ENCODE measurements around the gene BTBD9. TPM values are rescaled to one million over a fixed set of nuclear protein-coding genes. Genes with fewer than 3 reads are reported as not detected.

The BTBD9 gene
- polyA plus RNA-seq, 1 donor = 7.8 TPM

- peaks cover 13% of the 10 kb centered on the region for H3K4me1 ChIP-seq (ENCODE audit: control insufficient read depth, insufficient read depth, low read length)
- WGBS (ENCODE audit: insufficient coverage, low lambda C conversion rate) = no CpG with 5 or more reads among the region's 8 CpGs
- no peak overlapping the region for H3K4me3 ChIP-seq (ENCODE audit: low read length)
- peak overlapping the region; percentile 44 for H3K27ac ChIP-seq (ENCODE audit: low read length)
- no peaks in the 10 kb centered on the region for H3K9me3 ChIP-seq (ENCODE audit: control insufficient read depth, low read depth, low read length)
- H3K27me3 ChIP-seq (ENCODE audit: control insufficient read depth, insufficient read depth, low read length) = no peaks in the 10 kb centered on the region
- H3K36me3 ChIP-seq (ENCODE audit: control insufficient read depth, insufficient read depth, low read length) = no peaks in the 10 kb centered on the region
- peak; percentile 72 to 87 for DNase-seq
Observed at GRCh38 chr6:38264605-38265004, 375.1 kb downstream of the BTBD9 start.

- no peak overlapping the region for H3K27ac ChIP-seq (ENCODE audit: low read length)
- H3K36me3 ChIP-seq (ENCODE audit: control insufficient read depth, insufficient read depth, low read length) = peaks cover 5% of the 10 kb centered on the region
- WGBS (ENCODE audit: insufficient coverage, low lambda C conversion rate) = 100% methylated on average over 1 of the region's 2 CpGs
- no peaks in the 10 kb centered on the region for H3K27me3 ChIP-seq (ENCODE audit: control insufficient read depth, insufficient read depth, low read length)
- H3K4me3 ChIP-seq (ENCODE audit: low read length) = no peak overlapping the region
- peaks cover 9% of the 10 kb centered on the region for H3K4me1 ChIP-seq (ENCODE audit: control insufficient read depth, insufficient read depth, low read length)
- DNase-seq = no peak
- no peaks in the 10 kb centered on the region for H3K9me3 ChIP-seq (ENCODE audit: control insufficient read depth, low read depth, low read length)
Observed at GRCh38 chr6:38262609-38263008, 377.1 kb downstream of the BTBD9 start.

- no peaks in the 10 kb centered on the region for H3K9me3 ChIP-seq (ENCODE audit: control insufficient read depth, low read depth, low read length)
- WGBS (ENCODE audit: insufficient coverage, low lambda C conversion rate) = 50% methylated on average over 1 of the region's 1 CpG
- H3K27ac ChIP-seq (ENCODE audit: low read length) = no peak overlapping the region
- no peak overlapping the region for H3K4me3 ChIP-seq (ENCODE audit: low read length)
- no peaks in the 10 kb centered on the region for H3K27me3 ChIP-seq (ENCODE audit: control insufficient read depth, insufficient read depth, low read length)
- H3K36me3 ChIP-seq (ENCODE audit: control insufficient read depth, insufficient read depth, low read length) = peaks cover 5% of the 10 kb centered on the region
- H3K4me1 ChIP-seq (ENCODE audit: control insufficient read depth, insufficient read depth, low read length) = peaks cover 9% of the 10 kb centered on the region
- peak in 1 of 2 donors; percentile 45 for DNase-seq
Observed at GRCh38 chr6:38262026-38262425, 377.7 kb downstream of the BTBD9 start.

- DNase-seq = no peak
- peaks cover 5% of the 10 kb centered on the region for H3K36me3 ChIP-seq (ENCODE audit: control insufficient read depth, insufficient read depth, low read length)
- 100% methylated on average over 1 of the region's 3 CpGs for WGBS (ENCODE audit: insufficient coverage, low lambda C conversion rate)
- H3K27ac ChIP-seq (ENCODE audit: low read length) = no peak overlapping the region
- peaks cover 9% of the 10 kb centered on the region for H3K4me1 ChIP-seq (ENCODE audit: control insufficient read depth, insufficient read depth, low read length)
- H3K9me3 ChIP-seq (ENCODE audit: control insufficient read depth, low read depth, low read length) = no peaks in the 10 kb centered on the region
- H3K4me3 ChIP-seq (ENCODE audit: low read length) = no peak overlapping the region
- H3K27me3 ChIP-seq (ENCODE audit: control insufficient read depth, insufficient read depth, low read length) = no peaks in the 10 kb centered on the region
Observed at GRCh38 chr6:38261626-38262025, 378.1 kb downstream of the BTBD9 start.

GRCh38 chr6:38259736-38260135 is 380.0 kb downstream of the BTBD9 start:
- WGBS (ENCODE audit: insufficient coverage, low lambda C conversion rate) = 100% methylated on average over 1 of the region's 2 CpGs
- no peak for DNase-seq
- peaks cover 8% of the 10 kb centered on the region for H3K4me1 ChIP-seq (ENCODE audit: control insufficient read depth, insufficient read depth, low read length)
- H3K27me3 ChIP-seq (ENCODE audit: control insufficient read depth, insufficient read depth, low read length) = no peaks in the 10 kb centered on the region
- H3K9me3 ChIP-seq (ENCODE audit: control insufficient read depth, low read depth, low read length) = no peaks in the 10 kb centered on the region
- H3K36me3 ChIP-seq (ENCODE audit: control insufficient read depth, insufficient read depth, low read length) = peaks cover 7% of the 10 kb centered on the region
- H3K27ac ChIP-seq (ENCODE audit: low read length) = no peak overlapping the region
- no peak overlapping the region for H3K4me3 ChIP-seq (ENCODE audit: low read length)

- H3K4me3 ChIP-seq (ENCODE audit: low read length) = no peak overlapping the region
Observed at GRCh38 chr6:38248500-38249234, 391.1 kb downstream of the BTBD9 start.

GRCh38 chr6:38245295-38245694 is 394.4 kb downstream of the BTBD9 start:
- H3K36me3 ChIP-seq (ENCODE audit: control insufficient read depth, insufficient read depth, low read length) = no peaks in the 10 kb centered on the region
- no peak overlapping the region for H3K27ac ChIP-seq (ENCODE audit: low read length)
- DNase-seq = no peak
- H3K4me1 ChIP-seq (ENCODE audit: control insufficient read depth, insufficient read depth, low read length) = no peaks in the 10 kb centered on the region
- H3K27me3 ChIP-seq (ENCODE audit: control insufficient read depth, insufficient read depth, low read length) = no peaks in the 10 kb centered on the region
- WGBS (ENCODE audit: insufficient coverage, low lambda C conversion rate) = 86% methylated on average over 1 of the region's 3 CpGs
- no peaks in the 10 kb centered on the region for H3K9me3 ChIP-seq (ENCODE audit: control insufficient read depth, low read depth, low read length)
- no peak overlapping the region for H3K4me3 ChIP-seq (ENCODE audit: low read length)

More at GRCh38 chr6:38248500-38249234, 391.1 kb downstream of the BTBD9 start:
- WGBS (ENCODE audit: insufficient coverage, low lambda C conversion rate) = 95% methylated on average over 5 of the region's 9 CpGs
- H3K4me1 ChIP-seq (ENCODE audit: control insufficient read depth, insufficient read depth, low read length) = no peaks in the 10 kb centered on the region
- DNase-seq = no peak
- H3K36me3 ChIP-seq (ENCODE audit: control insufficient read depth, insufficient read depth, low read length) = no peaks in the 10 kb centered on the region
- no peak overlapping the region for H3K27ac ChIP-seq (ENCODE audit: low read length)
- no peaks in the 10 kb centered on the region for H3K9me3 ChIP-seq (ENCODE audit: control insufficient read depth, low read depth, low read length)
- no peaks in the 10 kb centered on the region for H3K27me3 ChIP-seq (ENCODE audit: control insufficient read depth, insufficient read depth, low read length)

GRCh38 chr6:38244869-38245268 is 394.9 kb downstream of the BTBD9 start:
- no peak overlapping the region for H3K4me3 ChIP-seq (ENCODE audit: low read length)
- no peaks in the 10 kb centered on the region for H3K36me3 ChIP-seq (ENCODE audit: control insufficient read depth, insufficient read depth, low read length)
- no CpG with 5 or more reads among the region's 3 CpGs for WGBS (ENCODE audit: insufficient coverage, low lambda C conversion rate)
- DNase-seq = no peak
- H3K9me3 ChIP-seq (ENCODE audit: control insufficient read depth, low read depth, low read length) = no peaks in the 10 kb centered on the region
- no peak overlapping the region for H3K27ac ChIP-seq (ENCODE audit: low read length)
- no peaks in the 10 kb centered on the region for H3K4me1 ChIP-seq (ENCODE audit: control insufficient read depth, insufficient read depth, low read length)
- no peaks in the 10 kb centered on the region for H3K27me3 ChIP-seq (ENCODE audit: control insufficient read depth, insufficient read depth, low read length)

- H3K27me3 ChIP-seq (ENCODE audit: control insufficient read depth, insufficient read depth, low read length) = no peaks in the 10 kb centered on the region
- 84% methylated on average over 2 of the region's 7 CpGs for WGBS (ENCODE audit: insufficient coverage, low lambda C conversion rate)
- no peaks in the 10 kb centered on the region for H3K4me1 ChIP-seq (ENCODE audit: control insufficient read depth, insufficient read depth, low read length)
- no peak overlapping the region for H3K27ac ChIP-seq (ENCODE audit: low read length)
- no peaks in the 10 kb centered on the region for H3K9me3 ChIP-seq (ENCODE audit: control insufficient read depth, low read depth, low read length)
- DNase-seq = no peak
- H3K4me3 ChIP-seq (ENCODE audit: low read length) = no peak overlapping the region
- no peaks in the 10 kb centered on the region for H3K36me3 ChIP-seq (ENCODE audit: control insufficient read depth, insufficient read depth, low read length)
Observed at GRCh38 chr6:38241200-38241871, 398.4 kb downstream of the BTBD9 start.

- H3K4me3 ChIP-seq (ENCODE audit: low read length) = no peak overlapping the region
- no peaks in the 10 kb centered on the region for H3K9me3 ChIP-seq (ENCODE audit: control insufficient read depth, low read depth, low read length)
- H3K27ac ChIP-seq (ENCODE audit: low read length) = no peak overlapping the region
- H3K4me1 ChIP-seq (ENCODE audit: control insufficient read depth, insufficient read depth, low read length) = no peaks in the 10 kb centered on the region
- DNase-seq = no peak
- no peaks in the 10 kb centered on the region for H3K36me3 ChIP-seq (ENCODE audit: control insufficient read depth, insufficient read depth, low read length)
- H3K27me3 ChIP-seq (ENCODE audit: control insufficient read depth, insufficient read depth, low read length) = no peaks in the 10 kb centered on the region
- WGBS (ENCODE audit: insufficient coverage, low lambda C conversion rate) = no CpG with 5 or more reads among the region's 5 CpGs
Observed at GRCh38 chr6:38239719-38240451, 399.8 kb downstream of the BTBD9 start.
